SU-DHL-6 (cell line): Measurements from ENCODE around the gene PARL.
"Not testable (repeated sequence)": the region's sequence is repeated elsewhere in the genome, so short reads cannot be mapped to it uniquely, and the experiment has no call there.

Experiments
- EZH2phosphoT487 ChIP-seq: fragments of 200-600 bp; sonication (generic), shearing (Covaris generic); conservative IDR thresholded peaks from 2 replicates; pipeline ENCODE4 v1.6.1; 2018; ENCODE audit warnings: mild to moderate bottlenecking, antibody characterized with exemption, low read length, moderate library complexity, mixed read lengths
- TF ChIP-seq, protein P1 (sequence below): fragments of 200-600 bp; sonication (generic); IDR thresholded peaks from one replicate; pipeline ENCODE4 v1.5.1; 2017; ENCODE audit warnings: antibody characterized with exemption, mild to moderate bottlenecking, low read length, moderate library complexity; ENCODE audit not compliant: insufficient read depth, poor library complexity, severe bottlenecking

DNA sequence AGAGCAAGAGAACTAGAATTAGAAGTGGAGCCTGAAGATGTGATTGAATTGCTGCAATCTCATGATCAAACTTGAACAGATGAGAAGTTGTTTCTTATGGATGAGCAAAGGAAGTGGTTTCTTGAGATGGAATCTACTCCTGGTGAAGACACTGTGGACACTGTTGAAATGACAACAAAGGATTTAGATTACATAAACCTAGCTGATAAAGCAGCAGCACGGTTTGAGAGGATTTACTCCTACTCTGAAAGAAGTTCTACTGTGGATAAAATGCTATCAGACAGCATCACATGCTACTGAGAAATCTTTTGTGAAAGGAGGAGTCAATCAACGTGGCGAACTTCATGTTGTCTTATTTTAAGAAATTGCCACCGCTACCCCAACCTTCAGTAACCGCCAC is 7.5 kb downstream of the PARL start:
- TF ChIP-seq, protein P1, sequence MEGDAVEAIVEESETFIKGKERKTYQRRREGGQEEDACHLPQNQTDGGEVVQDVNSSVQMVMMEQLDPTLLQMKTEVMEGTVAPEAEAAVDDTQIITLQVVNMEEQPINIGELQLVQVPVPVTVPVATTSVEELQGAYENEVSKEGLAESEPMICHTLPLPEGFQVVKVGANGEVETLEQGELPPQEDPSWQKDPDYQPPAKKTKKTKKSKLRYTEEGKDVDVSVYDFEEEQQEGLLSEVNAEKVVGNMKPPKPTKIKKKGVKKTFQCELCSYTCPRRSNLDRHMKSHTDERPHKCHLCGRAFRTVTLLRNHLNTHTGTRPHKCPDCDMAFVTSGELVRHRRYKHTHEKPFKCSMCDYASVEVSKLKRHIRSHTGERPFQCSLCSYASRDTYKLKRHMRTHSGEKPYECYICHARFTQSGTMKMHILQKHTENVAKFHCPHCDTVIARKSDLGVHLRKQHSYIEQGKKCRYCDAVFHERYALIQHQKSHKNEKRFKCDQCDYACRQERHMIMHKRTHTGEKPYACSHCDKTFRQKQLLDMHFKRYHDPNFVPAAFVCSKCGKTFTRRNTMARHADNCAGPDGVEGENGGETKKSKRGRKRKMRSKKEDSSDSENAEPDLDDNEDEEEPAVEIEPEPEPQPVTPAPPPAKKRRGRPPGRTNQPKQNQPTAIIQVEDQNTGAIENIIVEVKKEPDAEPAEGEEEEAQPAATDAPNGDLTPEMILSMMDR, result not testable (repeated sequence)
- TF ChIP-seq EZH2phosphoT487, result not testable (repeated sequence)
